Activated T-cell treated with anti-CD3 and anti-CD28 coated beads, Interleukin-2, amount 50 U/mL, for 72 hours (primary cell): Measurements from ENCODE around the gene PLD3. TPM values are rescaled to one million over a fixed set of nuclear protein-coding genes. Genes with fewer than 3 reads are reported as not detected.

ENCODE experiments used
- ATAC-seq, 2 donors: fragments of 150-1000 bp; cut with Tn5 transposase; replicated peaks in 1 of 2; 2 replicates each; pipeline ENCODE4 v1.10.0; 2021; ENCODE audit warnings: moderate library complexity in 2 of 2, mild to moderate bottlenecking in 1 of 2
- DNase-seq, 2 donors: peaks; one replicate each; pipeline ENCODE4 v3.0.0; 2021 to 2022; ENCODE audit warnings: mixed read lengths in 1 of 2
- H3K27ac Mint-ChIP-seq: one replicate; pipeline ENCODE4 v1.8.0; 2022; ENCODE audit warnings: mild to moderate bottlenecking, moderate library complexity, mixed read lengths
- H3K27me3 Mint-ChIP-seq: one replicate; pipeline ENCODE4 v1.8.0; 2022; ENCODE audit warnings: low read depth, mixed read lengths
- H3K36me3 Mint-ChIP-seq, 2 donors: one replicate each; pipeline ENCODE4 v1.8.0; 2022; ENCODE audit warnings: mixed read lengths in 2 of 2, mild to moderate bottlenecking in 1 of 2; ENCODE audit not compliant: insufficient read depth in 2 of 2
- H3K4me1 Mint-ChIP-seq: one replicate; pipeline ENCODE4 v1.8.0; 2022; ENCODE audit warnings: low read depth, mixed read lengths
- H3K4me3 Mint-ChIP-seq, 2 donors: one replicate each; pipeline ENCODE4 v1.8.0; 2022; ENCODE audit warnings: mild to moderate bottlenecking in 2 of 2, mixed read lengths in 2 of 2, moderate library complexity in 2 of 2
- H3K9me3 Mint-ChIP-seq, 2 donors: one replicate each; pipeline ENCODE4 v1.8.0; 2022; ENCODE audit warnings: mixed read lengths in 2 of 2
- total RNA-seq, 2 donors: library from RNA; stranded (reverse); gene quantifications; one replicate each; pipeline ENCODE4 v1.2.3, GENCODE V29; 2022

Gene PLD3
- total RNA-seq, 2 donors from 2014 or later: 99.8 to 102 TPM

DNA sequence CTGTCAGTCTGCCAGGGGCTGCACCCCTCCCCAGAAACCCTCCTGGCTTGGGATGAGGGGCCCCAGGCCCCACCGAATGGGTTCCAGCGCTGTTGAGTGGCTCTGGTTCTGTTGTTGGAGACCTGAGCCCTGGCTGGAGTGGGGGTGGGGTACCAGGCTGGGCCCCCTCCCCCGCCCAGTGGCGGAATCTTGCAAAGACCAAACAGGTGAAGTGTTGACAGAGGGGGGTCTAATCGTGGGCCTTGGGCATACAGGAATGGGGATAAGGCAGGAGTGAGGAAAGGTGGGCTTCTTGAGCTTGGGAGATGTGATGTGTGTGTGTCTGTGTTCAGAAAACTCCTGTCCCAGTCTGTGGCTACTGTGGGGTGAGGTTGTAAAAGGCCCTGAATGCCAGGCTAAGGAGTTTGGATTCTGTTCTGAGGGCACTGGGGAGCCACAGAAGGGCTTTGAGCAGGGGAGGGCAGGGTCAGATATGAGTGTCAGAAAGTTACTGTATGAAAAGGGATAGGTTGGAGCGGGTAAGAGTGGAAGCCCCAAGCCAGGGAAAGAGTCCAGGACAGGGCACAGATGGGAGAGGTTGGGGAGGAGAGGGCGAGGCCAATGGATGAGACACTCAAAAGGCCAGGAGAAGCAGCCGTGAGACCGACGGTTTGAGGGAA, 41.7 kb downstream of the PLD3 start, which contains the start of gene HIPK4:
Gene HIPK4 (minus strand): TSS at position 98 of the 659 bp plus-strand sequence. CDS start 279 bp downstream, outside the sequence.
- no peaks in the 10 kb centered on the region for H3K36me3 Mint-ChIP-seq

DNA sequence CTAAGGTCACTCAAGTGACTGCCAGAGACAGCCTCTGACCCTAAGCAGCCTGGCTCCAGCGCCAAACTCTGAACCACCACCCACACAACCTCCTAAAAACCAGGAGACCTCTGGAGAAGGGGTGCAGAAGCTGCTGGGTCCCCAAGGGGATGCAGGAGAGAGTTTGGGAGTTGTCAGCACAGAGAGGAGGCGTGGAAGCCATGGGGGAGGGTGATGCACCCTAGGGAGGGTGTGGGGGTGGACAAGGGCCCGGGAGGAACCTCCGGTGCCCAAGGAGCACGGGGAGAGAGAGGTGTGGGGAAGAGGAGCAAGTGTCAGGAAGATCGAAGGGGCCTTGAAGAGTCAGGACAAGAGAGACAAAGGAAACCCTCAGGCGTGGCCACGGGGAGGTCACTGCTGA, 43.6 kb downstream of the PLD3 start:
- Mint-ChIP-seq H3K4me3 (no peak overlapping the region), H3K27ac (no peak overlapping the region), H3K36me3 (no peaks in the 10 kb centered on the region), H3K4me1 (no peaks in the 10 kb centered on the region), H3K27me3 (no peaks in the 10 kb centered on the region), H3K9me3 (no peaks in the 10 kb centered on the region)
- ATAC-seq: no peak
- no peak for DNase-seq

More for the DNA sequence above, 41.7 kb downstream of the PLD3 start, which contains the start of gene HIPK4:
- Mint-ChIP-seq H3K9me3 (no peaks in the 10 kb centered on the region), H3K27ac (no peak within 1 kb of the TSS), H3K4me1 (no peaks in the 10 kb centered on the region), H3K27me3 (no peaks in the 10 kb centered on the region), H3K4me3 (no peak within 1 kb of the TSS)
- ATAC-seq (no peak), DNase-seq (no peak)

DNA sequence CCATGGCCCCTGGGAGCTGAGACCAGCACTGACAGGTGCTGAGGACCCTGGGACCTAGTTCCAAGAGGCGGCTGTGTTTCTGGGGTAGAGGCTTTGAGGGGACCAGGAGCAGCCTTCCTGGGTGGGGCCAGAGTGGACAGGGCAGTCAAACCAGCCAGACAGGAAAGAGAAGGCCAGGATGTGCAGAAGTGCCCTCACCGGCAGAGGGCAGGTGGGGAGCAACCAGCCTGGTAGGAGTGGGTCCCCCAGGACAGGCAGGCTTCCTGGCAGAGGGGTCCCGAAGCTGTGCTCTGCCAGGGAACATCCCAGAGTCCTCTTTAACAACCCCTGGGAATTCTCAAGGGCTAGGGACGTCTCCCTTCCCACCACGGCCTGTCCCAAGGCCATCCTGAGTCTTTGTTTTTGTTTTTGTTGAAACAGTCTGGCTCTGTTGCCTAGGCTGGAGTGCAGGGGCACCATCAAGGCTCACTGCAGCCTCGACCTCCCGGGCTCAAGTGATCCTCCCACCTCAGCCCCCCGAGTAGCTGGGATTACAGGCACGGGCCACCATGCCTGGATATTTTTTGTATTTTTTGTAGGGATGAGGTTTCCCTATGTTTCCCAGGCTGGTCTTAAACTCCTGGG, 44.5 kb downstream of the PLD3 start:
- Mint-ChIP-seq H3K27me3 (no peaks in the 10 kb centered on the region), H3K36me3 (no peaks in the 10 kb centered on the region), H3K4me1 (no peaks in the 10 kb centered on the region), H3K4me3 (no peak overlapping the region), H3K27ac (no peak overlapping the region), H3K9me3 (no peaks in the 10 kb centered on the region)
- no peak for DNase-seq
- peak in 1 of 2 donors; percentile 22 for ATAC-seq

DNA sequence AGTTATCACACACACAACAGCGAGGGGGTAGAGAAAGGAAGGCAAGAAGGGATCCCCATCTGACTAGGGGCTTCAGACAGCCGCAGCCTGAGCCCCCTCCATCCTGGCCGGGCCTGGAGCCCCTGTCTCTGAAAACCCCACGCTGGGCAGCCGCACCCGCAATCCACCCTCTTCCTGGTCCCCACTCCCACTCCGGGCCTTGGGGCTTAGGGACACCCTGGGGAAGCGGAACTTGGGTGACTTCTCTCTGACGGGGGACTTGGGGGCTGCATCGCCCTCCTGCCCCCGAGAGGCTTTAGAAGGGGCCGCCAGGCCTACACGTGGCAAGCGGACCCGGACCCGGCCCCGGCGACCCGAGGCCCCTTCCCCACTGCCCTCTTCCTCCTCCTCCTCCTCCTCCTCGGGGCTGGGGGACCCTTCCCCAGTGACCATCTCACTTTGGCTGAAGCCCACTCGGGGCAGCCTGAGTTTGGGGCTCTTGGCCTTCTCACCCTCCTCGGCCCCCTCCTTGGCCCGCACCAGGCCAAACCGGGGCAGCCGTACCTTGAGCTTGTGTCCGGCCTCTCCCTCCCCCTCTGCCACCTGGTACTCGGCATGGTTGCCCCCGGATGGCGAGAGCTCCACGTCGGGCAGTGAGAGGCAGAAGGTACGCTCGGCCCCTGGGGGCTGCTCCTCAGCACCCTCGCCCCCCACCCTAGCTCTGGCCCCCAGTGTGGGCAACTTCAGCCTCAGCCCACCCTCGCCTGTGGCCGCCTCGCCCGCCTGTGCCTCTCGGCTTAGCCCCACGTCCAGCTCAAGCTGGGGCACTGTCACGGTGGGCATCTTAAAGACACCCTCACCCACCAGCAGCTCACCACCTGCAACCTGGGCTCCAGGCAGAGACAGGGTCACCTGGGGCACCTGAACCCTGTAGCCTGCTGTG, 45.7 kb downstream of the PLD3 start:
- H3K27me3 Mint-ChIP-seq: no peaks in the 10 kb centered on the region

DNA sequence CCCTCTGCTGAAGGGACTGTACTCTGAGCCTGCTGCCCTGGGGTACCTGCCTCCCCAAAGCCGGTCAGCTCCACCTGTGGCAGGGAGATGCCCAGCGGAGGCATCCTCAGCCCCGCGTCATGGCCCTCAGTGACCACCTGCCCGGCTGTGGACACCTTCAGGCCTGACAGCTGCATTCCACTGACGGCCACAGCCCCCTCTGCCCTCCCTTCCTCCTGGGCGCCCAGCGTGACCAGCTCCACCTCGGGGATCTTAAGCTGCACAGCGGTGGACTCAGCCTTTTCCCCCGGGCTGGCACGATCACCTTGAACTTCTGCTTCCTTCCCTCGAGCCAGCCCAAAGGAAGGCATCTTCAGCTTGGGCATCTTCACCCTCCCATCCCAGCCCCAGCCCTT, 46.3 kb downstream of the PLD3 start:
- Mint-ChIP-seq H3K27ac (no peak overlapping the region), H3K4me1 (peaks cover 7% of the 10 kb centered on the region), H3K4me3 (no peak overlapping the region), H3K9me3 (no peaks in the 10 kb centered on the region), H3K27me3 (no peaks in the 10 kb centered on the region), H3K36me3 (no peaks in the 10 kb centered on the region)
- ATAC-seq: no peak
- DNase-seq: no peak

More for the DNA sequence above, 45.7 kb downstream of the PLD3 start:
- Mint-ChIP-seq H3K27ac (no peak overlapping the region), H3K4me3 (no peak overlapping the region), H3K9me3 (no peaks in the 10 kb centered on the region), H3K4me1 (peaks cover 3% of the 10 kb centered on the region), H3K36me3 (no peaks in the 10 kb centered on the region)
- ATAC-seq (no peak), DNase-seq (no peak)

DNA sequence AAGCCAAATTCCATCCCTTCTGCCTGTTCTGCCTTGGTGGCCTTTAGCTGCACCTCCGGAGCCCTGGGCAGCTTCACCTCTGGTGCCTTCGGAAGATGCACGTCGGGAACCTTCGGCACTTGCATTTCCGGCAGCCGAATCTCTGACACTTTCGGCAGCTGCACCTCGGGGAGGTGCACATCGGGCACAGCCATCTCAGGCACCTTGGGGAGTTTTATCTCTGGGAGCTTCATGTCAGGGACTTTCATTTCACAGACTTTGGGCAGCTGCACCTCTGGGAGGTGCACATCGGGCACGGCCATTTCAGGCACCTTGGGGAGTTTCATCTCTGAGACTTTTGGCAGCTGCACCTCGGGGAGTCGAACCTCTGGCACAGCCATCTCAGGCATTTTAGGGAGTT, 47.5 kb downstream of the PLD3 start:
- ATAC-seq (no peak), DNase-seq (no peak)
- Mint-ChIP-seq H3K4me1 (peaks cover 11% of the 10 kb centered on the region), H3K27ac (no peak overlapping the region), H3K27me3 (no peaks in the 10 kb centered on the region), H3K9me3 (no peaks in the 10 kb centered on the region), H3K4me3 (no peak overlapping the region), H3K36me3 (no peaks in the 10 kb centered on the region)

DNA sequence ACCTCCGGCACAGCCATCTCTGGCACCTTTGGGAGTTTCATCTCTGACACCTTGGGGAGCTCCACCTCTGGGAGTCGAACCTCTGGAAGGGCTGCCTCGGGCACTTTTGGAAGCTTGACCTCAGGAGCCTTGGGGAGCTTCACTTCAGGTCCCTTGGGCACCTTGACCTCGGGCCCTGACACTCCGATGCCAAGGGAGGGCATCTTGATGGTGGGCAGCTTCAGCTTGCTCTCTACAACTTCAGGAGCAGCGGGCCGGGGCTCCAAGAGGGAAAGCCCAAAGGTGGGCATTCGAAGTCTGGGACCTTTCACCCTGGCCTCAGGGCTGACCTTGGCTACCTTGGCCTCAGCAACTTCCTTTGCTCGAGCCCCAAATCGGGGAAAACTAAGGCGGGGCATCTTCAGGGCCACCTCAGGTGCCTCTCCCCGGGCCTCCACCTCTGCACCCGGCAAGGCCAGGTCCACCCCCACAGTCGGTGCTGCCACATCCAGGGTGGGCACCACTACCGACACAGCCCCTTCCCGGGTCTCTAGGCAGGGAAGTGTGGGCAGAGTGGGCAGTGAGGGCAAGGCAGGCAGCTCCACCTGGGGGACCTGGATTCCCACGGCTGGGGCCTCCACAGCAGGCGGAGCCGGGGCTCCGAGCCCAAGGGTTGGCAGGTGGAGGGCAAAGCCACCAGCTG, 48.5 kb downstream of the PLD3 start:
- no peaks in the 10 kb centered on the region for H3K9me3 Mint-ChIP-seq
- H3K27ac Mint-ChIP-seq: no peak overlapping the region
- H3K4me3 Mint-ChIP-seq: no peak overlapping the region
- H3K36me3 Mint-ChIP-seq: no peaks in the 10 kb centered on the region
- H3K4me1 Mint-ChIP-seq: peaks cover 13% of the 10 kb centered on the region
- no peak for DNase-seq
- ATAC-seq: no peak
- H3K27me3 Mint-ChIP-seq: no peaks in the 10 kb centered on the region

DNA sequence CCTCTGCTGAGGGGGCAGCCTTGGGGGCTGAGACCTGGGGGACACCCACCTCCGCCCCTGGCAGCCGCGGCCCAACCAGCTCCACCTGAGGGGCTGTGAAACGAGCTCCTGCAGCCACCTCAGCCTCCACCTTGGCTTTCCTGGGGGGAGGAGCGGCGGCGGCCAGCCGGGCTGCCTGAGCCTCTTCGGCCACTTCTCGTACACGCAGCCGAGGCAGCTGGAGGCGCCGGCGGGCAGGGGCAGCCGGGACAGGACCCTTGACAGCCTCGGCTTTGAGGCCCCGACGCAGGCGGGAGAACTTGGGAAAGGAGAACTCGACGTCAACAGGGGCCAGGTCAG, 49.0 kb downstream of the PLD3 start:
- Mint-ChIP-seq H3K27me3 (no peaks in the 10 kb centered on the region), H3K27ac (no peak overlapping the region), H3K4me1 (peaks cover 13% of the 10 kb centered on the region), H3K4me3 (no peak overlapping the region), H3K36me3 (no peaks in the 10 kb centered on the region), H3K9me3 (no peaks in the 10 kb centered on the region)
- no peak for ATAC-seq
- no peak for DNase-seq

DNA sequence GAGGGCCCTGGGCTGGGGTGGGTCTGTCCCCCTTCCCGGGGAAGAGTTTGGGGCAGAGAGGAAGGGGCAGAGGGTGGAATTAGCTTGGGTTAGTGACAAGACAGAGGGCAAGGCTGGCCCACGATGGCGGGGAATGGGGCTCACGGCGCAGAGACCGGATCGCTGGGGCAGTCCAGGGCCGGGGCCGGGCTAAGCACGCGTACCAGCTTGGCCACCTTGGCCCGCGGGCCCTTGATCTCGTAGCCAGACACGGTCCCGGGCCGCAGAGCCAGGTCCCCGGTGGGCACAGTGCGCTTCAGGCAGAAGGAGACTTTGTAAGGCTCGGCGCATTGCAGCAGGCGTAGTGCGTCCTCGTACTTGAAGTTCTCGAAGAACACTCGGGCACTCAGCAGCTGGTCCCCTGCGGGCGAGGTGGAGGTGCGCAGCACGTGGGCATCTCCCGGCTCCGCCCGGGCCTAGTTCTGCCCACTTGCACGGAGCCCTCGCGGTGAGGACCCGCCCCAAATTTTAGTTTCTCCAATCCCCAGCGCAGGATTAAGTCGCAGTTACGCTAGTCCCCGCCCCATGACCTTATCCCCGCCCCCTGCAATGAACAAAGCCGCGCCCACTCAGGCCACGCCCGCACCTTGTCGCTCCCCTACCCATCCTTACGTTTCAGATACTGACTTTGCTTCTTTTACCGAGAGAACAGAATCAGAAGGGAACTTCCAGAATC, 50.1 kb downstream of the PLD3 start:
- DNase-seq (peak; percentile 63 to 75), ATAC-seq (peak; percentile 76 to 84)
- H3K4me1 Mint-ChIP-seq: peaks cover 21% of the 10 kb centered on the region
- H3K27me3 Mint-ChIP-seq: no peaks in the 10 kb centered on the region
- no peak overlapping the region for H3K27ac Mint-ChIP-seq
- H3K4me3 Mint-ChIP-seq: peak overlapping the region in 1 of 2 donors; percentile 14
- no peaks in the 10 kb centered on the region for H3K9me3 Mint-ChIP-seq
- no peaks in the 10 kb centered on the region for H3K36me3 Mint-ChIP-seq

DNA sequence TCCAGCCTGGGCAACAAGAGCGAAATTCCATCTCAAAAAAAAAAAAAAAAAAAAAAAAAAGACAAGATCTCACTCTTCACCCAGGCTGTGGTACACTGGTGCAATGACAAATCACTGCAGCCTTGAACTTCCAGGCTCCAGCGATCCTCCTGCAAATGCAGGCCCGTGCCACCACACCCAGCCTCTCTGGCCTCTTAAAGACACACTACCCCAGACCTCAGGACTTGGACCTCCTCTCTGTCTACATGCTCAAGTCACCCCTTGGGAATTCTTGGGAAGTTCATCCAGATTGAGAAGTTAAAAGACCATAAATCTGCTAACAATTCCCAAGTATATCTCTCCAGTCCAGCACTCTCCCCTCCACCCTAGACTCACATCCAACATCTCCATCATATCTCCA, 52.1 kb downstream of the PLD3 start:
- H3K4me1 Mint-ChIP-seq: peaks cover 30% of the 10 kb centered on the region
- ATAC-seq (no peak), DNase-seq (no peak)
- no peaks in the 10 kb centered on the region for H3K27me3 Mint-ChIP-seq
- no peaks in the 10 kb centered on the region for H3K9me3 Mint-ChIP-seq
- no peak overlapping the region for H3K27ac Mint-ChIP-seq
- H3K36me3 Mint-ChIP-seq: no peaks in the 10 kb centered on the region
- H3K4me3 Mint-ChIP-seq: no peak overlapping the region

DNA sequence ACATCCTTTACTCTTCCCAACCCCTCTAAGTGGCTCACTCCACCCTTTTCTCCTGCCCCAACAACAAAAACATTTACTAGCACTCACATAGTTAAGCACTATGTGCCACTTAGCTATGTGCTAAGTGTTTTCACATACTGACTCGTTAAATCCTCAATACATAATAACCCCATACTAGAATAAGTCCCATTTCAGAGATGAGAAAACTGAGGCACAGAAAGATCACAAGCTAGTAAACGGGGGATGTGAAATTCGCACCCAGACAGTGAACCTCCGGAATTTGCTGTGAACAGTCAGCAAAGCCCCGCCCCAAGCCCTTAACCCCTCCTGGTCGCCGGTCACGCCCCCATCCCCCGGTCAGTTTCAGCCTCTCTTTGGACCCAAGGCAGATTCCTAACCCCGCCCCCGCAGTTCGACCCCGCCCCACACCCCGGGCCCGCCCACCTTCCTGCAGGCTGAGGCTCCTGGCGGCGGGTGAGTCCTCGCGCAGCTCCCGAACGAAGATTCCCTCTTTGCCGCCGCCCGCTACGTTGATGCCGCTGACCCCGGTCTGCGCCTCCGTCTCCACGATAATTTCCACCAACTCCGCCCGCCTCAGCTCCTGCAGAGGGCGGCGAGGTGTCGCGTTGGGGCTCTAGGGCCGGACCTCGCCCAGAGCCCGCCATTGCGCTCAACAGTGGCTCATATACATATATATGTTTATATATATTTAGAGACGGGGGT, 54.9 kb downstream of the PLD3 start:
- H3K36me3 Mint-ChIP-seq: no peaks in the 10 kb centered on the region
- ATAC-seq (peak; percentile 67 to 75), DNase-seq (peak; percentile 90)
- H3K9me3 Mint-ChIP-seq: no peaks in the 10 kb centered on the region
- H3K27ac Mint-ChIP-seq: no peak overlapping the region
- peak overlapping the region; percentile 89 to 91 for H3K4me3 Mint-ChIP-seq
- no peaks in the 10 kb centered on the region for H3K27me3 Mint-ChIP-seq
- H3K4me1 Mint-ChIP-seq: peaks cover 39% of the 10 kb centered on the region
